ENCODE measurements around the gene PTGIS.

DNA sequence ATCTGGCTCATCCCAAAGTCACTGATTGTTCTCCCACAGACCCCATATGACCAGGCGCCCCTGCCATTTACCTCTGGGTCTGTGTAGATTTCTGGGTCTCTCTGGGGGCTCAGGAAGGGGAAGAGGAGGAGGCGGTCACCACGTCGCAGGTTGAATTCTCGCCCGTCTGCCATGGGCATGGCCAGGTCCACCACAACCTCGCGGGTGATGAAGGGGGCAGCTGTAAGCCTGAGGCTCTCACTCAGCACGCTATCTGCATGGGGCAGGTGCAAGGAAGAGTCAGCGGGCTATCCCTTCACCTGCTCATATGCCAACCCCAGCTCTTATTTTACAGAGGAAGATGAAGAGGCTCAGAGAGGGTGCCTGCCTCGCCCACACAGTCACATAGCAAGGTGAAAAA lies 54.9 kb downstream of the PTGIS start:
- TF ChIP-seq, protein P1, sequence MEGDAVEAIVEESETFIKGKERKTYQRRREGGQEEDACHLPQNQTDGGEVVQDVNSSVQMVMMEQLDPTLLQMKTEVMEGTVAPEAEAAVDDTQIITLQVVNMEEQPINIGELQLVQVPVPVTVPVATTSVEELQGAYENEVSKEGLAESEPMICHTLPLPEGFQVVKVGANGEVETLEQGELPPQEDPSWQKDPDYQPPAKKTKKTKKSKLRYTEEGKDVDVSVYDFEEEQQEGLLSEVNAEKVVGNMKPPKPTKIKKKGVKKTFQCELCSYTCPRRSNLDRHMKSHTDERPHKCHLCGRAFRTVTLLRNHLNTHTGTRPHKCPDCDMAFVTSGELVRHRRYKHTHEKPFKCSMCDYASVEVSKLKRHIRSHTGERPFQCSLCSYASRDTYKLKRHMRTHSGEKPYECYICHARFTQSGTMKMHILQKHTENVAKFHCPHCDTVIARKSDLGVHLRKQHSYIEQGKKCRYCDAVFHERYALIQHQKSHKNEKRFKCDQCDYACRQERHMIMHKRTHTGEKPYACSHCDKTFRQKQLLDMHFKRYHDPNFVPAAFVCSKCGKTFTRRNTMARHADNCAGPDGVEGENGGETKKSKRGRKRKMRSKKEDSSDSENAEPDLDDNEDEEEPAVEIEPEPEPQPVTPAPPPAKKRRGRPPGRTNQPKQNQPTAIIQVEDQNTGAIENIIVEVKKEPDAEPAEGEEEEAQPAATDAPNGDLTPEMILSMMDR (conservative IDR thresholded peaks at IDR 0.05), result no peak
- TF ChIP-seq ZFX (IDR thresholded peaks at IDR 0.05), result no peak

Measured in C4-2B (cell line).